NOMO-1 treated with dmso at 0.1 percent for 144 hours (cell line): ENCODE results near the gene LMNA.
A peak's percentile ranks its signal among the peaks of the same experiment; 100 is the strongest.
"Not testable (repeated sequence)": the region's sequence is repeated elsewhere in the genome, so short reads cannot be mapped to it uniquely, and the experiment has no call there.

Source experiments
- DNase-seq: peaks from one replicate; lab custom pipeline; 2025; ENCODE audit not compliant: unreplicated experiment; lab: John Stamatoyannopoulos, UW

Gene LMNA

DNA sequence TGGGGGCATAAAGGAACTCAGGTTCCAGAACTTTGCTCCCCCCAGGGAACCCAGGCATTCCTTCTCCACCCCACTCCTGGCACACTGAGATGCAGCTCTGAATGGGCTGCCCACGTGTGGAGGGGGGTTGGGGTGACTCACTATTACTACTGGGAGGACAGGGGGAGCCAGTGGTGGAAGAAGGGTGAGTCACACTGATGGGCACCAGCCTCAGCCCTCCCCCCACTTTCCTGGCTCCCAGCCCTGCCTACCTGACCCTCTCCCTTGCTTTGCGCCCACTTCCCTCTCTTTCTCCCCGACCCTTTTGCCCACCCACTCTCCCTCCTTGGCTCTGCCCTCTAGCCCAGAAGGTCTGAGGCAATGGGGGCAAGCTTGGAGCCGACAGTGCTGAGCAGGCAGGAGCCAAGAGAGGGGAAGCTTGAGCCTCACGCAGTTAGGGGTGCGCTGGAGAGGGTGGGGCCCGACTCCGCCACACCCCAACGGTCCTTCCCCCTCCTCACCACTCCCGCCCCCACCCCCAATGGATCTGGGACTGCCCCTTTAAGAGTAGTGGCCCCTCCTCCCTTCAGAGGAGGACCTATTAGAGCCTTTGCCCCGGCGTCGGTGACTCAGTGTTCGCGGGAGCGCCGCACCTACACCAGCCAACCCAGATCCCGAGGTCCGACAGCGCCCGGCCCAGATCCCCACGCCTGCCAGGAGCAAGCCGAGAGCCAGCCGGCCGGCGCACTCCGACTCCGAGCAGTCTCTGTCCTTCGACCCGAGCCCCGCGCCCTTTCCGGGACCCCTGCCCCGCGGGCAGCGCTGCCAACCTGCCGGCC lies at the start of gene LMNA:
LMNA (plus strand) TSS at position 611 of the 818 bp plus-strand sequence. CDS start 208 bp downstream, outside the sequence.
- peak; percentile 92 for DNase-seq

DNA sequence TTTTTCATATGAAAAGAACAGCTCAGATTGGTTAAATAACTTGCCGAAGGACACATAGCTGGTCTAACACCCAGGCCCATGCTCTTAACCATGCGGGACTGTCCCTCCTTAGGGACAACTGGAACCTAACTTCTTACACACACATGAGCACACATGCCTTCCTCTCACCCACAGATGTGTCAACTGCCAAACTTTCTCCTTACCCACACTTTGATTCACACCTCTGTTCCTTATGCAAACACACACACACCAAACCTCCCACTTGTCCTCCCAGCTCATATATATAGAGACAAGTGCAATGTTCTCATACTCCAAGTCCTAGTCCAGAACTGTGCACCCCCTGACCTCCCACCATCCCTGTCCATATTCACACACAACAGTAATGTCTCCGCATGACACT lies 49.3 kb upstream of the LMNA start:
- no peak for DNase-seq

DNA sequence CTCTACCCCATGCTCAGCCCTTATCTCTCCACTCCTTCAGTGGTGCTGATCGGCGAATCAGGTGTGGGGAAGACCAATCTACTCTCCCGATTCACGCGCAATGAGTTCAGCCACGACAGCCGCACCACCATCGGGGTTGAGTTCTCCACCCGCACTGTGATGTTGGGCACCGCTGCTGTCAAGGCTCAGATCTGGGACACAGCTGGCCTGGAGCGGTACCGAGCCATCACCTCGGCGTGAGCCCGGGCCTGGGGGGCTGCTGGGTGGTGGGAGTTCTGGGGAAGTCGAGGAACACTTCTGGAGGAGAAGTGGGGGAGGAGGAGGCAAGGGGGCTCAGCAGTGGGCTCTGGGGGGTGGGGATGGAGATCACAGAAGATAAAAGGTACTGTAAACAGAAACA lies 48.6 kb upstream of the LMNA start:
- no peak for DNase-seq

DNA sequence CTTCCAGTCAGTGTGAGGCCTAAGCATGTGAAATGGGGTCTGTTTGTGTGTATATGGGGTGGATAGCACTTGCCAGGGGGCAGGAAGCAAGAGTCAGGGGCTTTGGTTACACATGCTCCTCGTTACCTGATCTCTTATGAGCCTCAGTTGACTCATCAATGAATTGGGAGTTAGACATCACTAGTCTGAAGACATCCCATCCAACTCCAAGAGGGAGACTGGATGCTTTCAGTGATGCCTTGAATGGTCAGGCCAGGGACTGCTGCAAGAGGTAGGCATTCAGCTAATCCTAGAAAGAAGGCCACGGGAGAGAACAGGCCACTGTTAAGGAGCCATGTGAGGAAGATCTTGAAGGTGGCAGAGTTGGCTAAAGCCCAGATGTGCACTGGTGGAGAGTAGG lies 47.2 kb upstream of the LMNA start:
- no peak for DNase-seq

DNA sequence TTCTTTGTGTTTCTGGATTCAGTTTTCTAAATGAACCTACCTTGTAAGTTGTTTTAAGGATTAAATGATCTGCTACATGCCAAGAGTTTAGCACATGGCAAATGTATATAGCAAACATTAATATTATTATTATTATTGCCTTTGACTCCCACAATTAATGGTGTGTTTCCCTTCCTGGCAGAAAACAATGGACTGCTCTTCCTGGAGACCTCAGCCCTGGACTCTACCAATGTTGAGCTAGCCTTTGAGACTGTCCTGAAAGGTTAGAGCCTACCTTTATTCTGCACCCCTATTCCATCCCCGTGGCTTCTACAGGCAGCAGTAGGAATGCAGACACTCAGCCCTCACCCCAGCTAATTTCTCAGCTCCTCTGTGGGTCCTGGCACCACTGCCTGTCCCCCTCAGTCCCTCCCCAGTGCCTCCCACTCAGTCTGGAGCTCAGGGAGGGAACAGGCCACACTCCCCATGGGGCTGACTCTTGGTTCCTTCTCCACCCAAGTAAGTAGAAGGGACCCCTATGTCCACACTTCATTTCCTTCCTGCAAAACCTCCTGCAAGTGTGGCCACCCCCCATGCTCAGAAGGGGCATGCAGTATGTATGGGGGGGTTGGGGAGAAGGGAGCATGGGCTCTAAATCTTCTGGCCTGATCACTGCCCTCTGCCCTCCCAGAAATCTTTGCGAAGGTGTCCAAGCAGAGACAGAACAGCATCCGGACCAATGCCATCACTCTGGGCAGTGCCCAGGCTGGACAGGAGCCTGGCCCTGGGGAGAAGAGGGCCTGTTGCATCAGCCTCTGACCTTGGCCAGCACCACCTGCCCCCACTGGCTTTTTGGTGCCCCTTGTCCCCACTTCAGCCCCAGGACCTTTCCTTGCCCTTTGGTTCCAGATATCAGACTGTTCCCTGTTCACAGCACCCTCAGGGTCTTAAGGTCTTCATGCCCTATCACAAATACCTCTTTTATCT lies 44.7 kb upstream of the LMNA start:
- no peak for DNase-seq

DNA sequence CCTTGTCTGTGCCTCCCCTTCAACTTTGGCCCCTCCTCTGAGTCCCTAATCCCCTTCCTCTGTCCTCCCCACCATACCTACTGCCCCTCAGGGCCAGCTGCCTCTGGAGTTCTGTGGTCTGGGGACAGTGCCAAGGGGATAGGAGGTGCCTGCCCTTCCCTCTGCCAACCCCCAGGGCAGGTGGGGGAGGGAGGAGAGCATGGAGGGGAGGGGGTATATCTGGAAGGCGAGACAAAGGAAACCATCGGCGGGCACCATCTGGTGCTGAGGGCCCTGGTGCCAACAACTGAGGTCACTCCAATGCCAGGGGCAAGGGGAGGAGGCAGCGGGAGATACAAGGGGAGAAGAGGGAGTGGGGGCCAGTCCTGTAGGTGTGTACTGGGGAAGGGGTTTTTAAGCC lies 44.0 kb upstream of the LMNA start:
- no peak for DNase-seq

DNA sequence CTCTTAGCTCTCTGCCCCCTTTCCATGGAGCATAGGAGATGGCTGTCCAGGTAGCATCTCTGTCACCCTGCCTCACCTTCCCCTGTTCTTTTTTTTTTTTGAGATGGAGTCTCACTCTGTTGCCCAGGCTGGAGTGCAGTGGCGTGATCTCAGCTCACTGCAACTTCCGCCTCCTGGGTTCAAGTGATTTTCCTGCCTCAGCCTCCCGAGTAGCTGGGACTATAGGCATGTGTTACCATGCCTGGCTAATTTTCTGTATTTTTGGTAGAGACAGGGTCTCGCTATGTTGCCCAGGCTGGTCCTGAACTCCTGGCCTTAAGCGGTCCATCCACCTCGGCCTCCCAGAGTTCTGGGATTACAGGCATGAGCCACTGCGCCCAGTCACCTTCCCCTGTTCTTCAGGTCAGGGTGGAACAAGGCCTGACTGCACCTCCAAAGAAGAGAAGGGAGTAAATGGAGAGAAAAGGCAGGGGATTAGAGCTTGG lies 43.1 kb upstream of the LMNA start:
- not testable (repeated sequence) for DNase-seq

DNA sequence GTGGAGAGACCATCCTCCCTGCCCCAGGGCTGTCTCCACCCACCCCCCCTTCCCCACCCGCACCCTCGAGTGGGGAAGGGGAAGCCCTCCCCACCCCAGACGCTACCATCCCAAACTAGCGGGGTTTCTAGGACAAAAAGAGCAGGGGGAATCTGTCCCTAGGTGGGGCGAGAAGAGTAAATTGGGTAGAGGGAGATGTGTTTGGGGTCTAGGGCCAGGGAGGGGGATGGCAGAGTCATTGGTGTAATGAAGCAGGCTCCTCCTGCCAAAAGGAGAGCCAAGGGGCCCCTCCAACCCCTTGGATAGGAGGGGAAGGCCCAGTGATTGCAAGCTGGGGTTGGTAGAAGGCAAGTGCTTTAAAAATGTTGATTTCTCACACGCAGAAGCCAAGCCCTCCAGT lies 42.3 kb upstream of the LMNA start:
- no peak for DNase-seq

DNA sequence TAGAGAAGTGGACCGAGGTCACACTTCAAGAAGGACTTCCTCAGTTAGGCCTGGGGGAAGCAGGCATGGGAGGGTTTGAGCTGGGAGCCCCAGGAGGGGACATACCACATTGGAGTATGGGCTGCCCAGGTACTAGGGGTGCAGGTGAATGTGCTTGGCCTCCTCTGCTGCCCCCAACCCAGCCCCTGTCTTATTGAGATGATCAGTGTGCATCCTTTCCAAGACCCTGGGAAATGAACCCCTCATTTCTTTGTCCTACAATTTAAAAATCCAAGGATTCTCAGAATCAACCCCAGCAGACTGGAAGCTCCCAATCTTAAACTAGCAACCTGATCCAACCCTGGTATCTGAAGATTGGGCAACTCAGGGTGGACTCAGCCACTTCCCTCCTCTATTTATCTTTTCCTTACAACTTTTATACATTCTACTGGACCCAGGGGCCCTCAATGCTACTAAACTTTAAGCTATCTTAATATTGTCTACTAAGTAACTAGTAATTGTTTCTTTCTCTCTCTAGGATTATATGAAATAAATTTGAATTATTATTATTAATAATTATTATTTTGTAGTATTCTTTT lies 41.3 kb upstream of the LMNA start:
- DNase-seq = no peak

DNA sequence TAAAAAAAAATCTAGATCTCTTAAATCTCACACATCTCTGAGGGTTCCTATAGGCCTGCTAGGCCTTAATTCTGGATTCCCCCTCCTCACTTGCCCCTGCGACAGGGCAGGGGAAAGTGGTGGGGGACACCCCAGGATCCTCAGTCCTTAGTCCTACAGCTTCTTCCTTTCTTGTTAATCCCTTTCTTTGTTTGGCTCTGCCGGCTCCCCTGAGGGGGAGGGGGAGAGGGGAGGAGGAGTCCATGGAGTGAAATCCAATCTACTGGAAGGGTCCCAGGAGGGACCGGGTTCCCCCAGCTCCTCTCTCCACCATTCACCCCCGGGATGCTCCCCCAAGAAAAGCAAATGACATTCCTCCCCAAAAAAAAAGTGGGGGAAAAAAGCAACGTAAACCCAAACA lies 40.8 kb upstream of the LMNA start:
- no peak for DNase-seq

DNA sequence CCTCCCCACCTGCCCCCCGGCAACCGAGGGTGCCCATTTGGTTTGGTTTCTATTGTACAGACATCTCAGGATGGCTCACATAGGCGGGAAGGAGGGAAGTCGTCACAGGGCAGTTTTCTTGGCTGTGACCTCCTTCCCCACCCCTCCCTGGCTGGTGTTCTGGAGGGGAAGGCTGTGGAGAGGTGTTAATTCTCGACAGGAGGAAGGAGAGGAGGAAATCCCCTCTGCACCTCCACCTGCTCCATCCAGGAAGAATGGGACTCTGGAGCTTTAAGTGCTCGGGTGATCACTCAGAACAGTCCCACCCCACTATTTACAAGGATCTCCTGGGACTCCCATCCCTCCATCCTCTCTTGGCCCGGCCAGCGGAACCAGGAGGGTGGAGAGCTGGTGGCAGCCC lies 39.9 kb upstream of the LMNA start:
- no peak for DNase-seq

DNA sequence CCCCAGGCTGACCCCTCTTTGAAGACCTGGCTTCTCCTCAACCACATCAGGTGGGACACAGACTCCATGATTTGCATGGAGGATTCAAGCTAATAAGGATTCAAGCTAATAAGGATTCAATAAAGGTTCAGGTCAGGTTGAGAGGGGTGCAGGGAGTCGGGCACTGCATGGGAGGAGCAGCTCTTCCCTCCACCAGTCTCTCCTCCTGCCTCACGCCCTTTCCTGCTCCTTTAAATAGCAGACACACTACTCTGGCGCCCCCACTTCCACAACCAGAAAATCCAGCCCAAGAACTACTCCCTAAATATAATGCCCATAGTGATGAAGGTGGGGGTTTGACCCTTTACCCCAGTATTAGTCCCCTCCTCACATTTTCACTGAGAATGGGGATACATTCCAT lies 39.3 kb upstream of the LMNA start:
- no peak for DNase-seq

DNA sequence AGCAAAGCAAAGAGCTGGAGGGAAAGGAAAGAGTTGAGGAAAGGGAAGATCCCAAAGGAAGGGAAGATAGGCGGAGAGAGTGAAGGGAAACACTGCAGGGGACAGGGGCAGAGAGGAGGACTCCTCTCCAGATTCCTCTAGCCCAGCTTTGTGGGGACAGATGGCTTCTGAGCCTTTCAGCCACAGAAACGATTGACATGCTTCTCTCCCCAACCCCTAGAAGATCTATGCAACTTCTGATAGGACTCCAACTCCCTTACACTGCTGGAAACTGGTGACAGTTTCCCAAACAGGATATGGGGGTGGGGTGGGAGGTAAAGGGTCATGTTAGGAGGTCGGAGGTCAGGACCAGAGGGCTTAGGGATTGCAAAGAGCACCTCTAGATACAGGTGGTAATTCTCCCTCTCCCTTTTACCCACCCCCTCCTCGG lies 38.7 kb upstream of the LMNA start:
- DNase-seq = no peak

DNA sequence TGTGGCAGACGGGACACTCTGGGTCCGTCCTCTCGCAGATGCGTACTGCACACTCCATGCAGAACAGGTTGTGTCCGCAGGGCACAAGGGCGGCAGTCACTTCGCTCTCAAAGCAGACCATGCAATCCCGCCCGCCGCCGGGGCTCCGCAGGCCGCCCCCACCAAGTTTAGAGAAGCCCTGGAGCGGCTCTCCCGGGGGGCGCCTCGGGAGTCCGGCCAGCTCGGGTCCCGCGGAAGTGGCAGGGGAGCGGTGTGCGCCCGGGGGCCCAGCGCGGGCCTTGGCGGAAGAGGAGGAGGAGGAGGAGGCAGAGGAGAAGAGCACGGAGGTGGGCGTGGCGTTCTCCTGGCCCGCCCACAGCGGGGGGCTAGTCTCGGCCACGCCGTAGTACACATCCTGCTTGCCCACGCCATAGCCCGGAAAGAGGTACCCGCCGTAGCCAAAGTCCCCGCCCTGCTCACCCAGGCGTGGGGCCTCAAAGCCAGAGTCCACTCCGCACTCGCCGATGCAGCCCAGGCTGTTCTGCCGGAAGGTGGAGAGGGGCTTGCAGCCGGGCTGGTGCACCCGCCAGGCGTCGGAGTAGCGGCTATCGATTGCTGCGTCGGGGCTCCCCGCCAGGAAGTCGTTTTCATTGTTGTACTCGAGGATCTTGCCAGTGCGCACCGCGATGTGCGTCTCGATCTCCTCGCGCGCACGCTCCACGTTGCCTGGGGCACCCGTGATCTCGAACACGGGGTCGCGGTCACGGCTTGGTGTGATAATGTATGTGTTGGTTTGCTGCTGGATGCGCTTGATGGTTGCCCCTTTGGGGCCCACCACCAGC lies 37.7 kb upstream of the LMNA start:
- no peak for DNase-seq

DNA sequence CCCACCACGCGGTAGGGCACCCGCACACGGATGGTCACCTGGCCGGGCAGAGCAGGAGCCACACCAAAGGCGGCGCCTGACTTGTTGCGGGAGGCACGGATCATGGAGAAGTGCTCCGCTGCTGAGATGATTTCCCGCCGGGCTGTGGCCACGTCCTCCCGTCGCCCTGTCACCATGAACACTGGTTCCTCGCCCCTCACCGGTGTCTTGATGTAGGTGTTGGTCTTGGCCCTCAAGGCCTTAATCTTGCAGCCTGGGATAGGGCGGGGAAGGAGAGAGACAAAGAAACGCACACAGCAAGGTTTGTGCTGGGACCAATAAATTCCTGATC lies 37.1 kb upstream of the LMNA start:
- DNase-seq = no peak

DNA sequence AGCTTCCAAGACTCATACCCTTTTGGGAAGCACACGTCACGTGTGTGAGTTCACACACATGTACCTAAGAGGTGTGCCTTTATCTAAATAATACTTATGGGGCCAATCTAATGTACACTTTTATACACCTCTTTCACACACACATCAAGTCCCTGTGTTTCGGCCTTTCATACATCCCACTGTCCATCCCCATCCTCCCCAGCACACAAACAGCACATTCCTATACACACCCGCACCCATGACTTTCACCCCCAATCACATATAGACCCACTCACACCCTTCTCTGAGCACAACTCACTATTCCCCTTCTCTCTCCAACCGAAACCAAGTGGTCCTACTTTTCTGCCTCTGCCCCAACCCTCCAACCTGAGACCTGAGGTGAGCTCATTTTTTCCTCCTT lies 35.8 kb upstream of the LMNA start:
- DNase-seq = no peak

DNA sequence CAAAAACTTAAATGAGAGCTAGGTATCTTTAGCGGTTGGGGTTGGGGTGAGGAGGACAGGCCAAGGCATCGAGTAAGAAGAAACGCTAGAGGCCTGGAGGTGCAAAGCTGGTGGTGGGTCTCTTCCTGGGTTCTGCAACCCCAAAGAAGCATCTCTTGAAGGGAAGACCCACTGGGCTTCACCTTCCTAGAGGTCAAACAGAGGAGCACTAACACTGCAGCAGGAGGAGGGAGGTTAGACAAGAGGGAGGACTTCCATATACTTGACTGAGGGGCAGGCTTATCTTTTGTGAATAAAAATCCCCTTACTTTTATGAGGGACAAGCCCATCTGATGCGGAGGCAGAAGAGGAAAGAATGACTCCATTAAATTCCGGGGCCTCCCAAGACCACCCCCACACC lies 34.7 kb upstream of the LMNA start:
- no peak for DNase-seq

DNA sequence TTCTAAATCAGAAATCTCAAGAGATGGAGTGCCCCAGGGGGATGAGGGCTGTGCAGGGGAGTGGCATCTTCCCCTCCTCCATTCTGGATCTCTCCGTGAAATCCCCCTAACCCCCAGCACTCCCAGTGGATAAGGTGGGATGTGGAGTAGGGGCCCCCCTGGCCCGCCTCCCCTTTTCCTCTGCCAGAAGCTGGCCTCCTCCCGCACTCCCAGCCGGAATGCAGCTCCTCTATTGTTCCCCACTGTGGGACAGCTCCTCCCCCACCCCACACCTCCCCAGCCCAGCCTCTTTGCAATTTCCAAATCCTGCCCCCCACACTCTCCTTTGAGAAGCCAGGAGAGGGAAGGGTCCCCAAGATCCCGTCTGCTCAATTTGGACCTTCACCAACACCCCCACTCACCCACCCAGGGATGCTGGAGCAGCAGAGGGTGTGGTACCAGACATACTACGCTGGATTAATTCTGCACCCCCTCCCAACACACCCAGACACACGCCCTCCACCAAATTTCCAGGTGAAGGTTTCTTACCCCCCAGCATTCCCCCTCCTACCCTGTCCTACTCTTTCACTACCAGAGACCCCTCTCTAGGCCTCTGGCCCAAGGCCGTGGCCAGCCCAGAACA lies 34.2 kb upstream of the LMNA start:
- DNase-seq = no peak

DNA sequence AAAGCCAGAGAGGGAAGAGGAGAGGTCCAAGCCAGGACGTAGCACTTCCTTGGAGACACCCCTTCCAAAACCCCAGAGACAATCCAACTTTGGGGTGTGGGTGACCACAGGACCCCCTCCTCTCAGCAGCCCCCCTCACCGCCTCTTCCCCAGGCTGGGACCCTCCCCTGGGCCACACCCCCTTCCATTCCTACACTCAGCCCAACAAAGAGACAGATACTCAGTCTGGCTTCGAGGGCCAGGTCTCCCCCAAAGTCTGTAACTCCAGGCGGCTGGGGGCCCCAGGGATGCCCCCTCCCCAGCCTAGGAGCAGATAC lies 33.7 kb upstream of the LMNA start:
- no peak for DNase-seq

DNA sequence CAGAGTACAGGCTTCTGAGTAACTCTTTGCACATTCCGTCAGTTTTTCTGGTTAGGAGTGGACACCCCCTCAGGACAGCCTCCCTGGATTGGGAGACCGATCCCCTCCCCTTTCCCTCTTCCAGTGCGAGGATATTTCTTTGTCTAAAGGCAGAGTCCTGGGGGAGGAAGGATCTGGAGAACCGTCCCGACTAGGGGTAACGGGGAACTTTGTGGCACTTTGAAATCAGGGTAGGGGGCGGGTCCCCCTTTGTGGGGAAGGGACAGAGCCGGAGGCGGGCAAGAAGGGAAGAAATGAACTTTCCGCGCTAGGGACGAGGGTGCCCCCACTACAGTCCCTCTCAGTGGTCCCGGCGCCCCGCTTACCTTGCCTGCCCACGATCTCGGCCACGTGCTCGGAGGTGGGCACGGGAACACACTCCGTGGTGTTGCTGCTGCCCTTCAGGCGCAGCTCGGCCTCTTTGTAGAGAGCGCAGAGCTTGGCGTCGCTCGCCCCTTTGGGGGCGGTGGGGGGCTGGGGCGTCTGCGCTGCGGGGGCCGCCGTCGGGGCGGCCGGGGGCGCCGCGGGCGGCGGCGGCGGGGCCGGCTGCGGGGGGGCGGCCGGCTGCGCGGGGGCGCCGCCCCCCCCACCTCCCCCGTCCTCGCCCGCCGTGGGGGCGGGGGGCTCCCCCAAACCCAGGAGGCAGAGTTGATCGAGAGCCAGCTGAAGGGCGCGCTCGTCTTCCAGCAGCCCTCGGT lies 33.2 kb upstream of the LMNA start:
- DNase-seq = no peak
